NCI-H226 (cell line): Measurements from ENCODE around the gene TLX2.

Source experiments
- DNase-seq: peaks from one replicate; pipeline ENCODE4 v3.0.0-alpha.2; 2015

The TLX2 gene

GRCh38 chr2:74497777-74498499 is 16.3 kb upstream of the TLX2 start:
- no peak for DNase-seq

- DNase-seq: no peak
Observed at GRCh38 chr2:74498500-74499266, 15.6 kb upstream of the TLX2 start.

GRCh38 chr2:74499267-74499939 is 14.8 kb upstream of the TLX2 start, which contains the start of gene LBX2:
TSS of gene LBX2 (minus strand) at chr2:74499603. CDS start at chr2:74499537, 66 bp downstream.
- no peak for DNase-seq

GRCh38 chr2:74499940-74500577 is 14.2 kb upstream of the TLX2 start:
- DNase-seq: no peak

GRCh38 chr2:74500578-74500946 is 13.7 kb upstream of the TLX2 start:
- DNase-seq: no peak

- no peak for DNase-seq
Observed at GRCh38 chr2:74501335-74502071, 12.7 kb upstream of the TLX2 start.

GRCh38 chr2:74502147-74502719 is 12.0 kb upstream of the TLX2 start:
- DNase-seq: no peak

GRCh38 chr2:74502720-74503505 is 11.3 kb upstream of the TLX2 start:
- DNase-seq: peak; percentile 87

- no peak for DNase-seq
Observed at GRCh38 chr2:74503506-74504475, 10.5 kb upstream of the TLX2 start.

GRCh38 chr2:74504591-74504990 is 9.7 kb upstream of the TLX2 start:
- no peak for DNase-seq

GRCh38 chr2:74505448-74506246 is 8.6 kb upstream of the TLX2 start:
- no peak for DNase-seq

- DNase-seq: peak; percentile 95
Observed at GRCh38 chr2:74507145-74507925, 6.9 kb upstream of the TLX2 start, which contains the start of gene PCGF1. TSS of gene PCGF1 (minus strand) at chr2:74507695. CDS start at chr2:74507668, 27 bp downstream.

- no peak for DNase-seq
Observed at GRCh38 chr2:74507926-74508520, 6.2 kb upstream of the TLX2 start.

- no peak for DNase-seq
Observed at GRCh38 chr2:74510272-74510671, 4.0 kb upstream of the TLX2 start.

GRCh38 chr2:74511104-74511989 is 2.9 kb upstream of the TLX2 start:
- DNase-seq: no peak

- DNase-seq: no peak
Observed at GRCh38 chr2:74512744-74513604, 1.3 kb upstream of the TLX2 start.
